Mucosa of descending colon (tissue), 3 donors: ENCODE results near the gene AOAH. TPM values are rescaled to one million over a fixed set of nuclear protein-coding genes. Genes with fewer than 3 reads are reported as not detected.
"Not testable (repeated sequence)": the region's sequence is repeated elsewhere in the genome, so short reads cannot be mapped to it uniquely, and the experiment has no call there.

Experiments
- ATAC-seq: fragments of 200-7000 bp; cut with Tn5 transposase; one replicate; pipeline ENCODE4 v1.9.1; 2020; ENCODE audit warnings: mild to moderate bottlenecking, moderate library complexity
- DNase-seq, 3 donors: peaks; one replicate each; pipeline ENCODE4 v3.0.0-alpha.2; 2020
- H3K36me3 ChIP-seq: fragments of 200-600 bp; one replicate; pipeline ENCODE4 v1.8.0; 2021; ENCODE audit warnings: low read depth, mild to moderate bottlenecking
- H3K4me1 ChIP-seq: fragments of 200-600 bp; one replicate; pipeline ENCODE4 v1.8.0; 2021; ENCODE audit warnings: low read depth, mild to moderate bottlenecking
- H3K4me3 ChIP-seq: fragments of 200-600 bp; one replicate; pipeline ENCODE4 v1.8.0; 2021; ENCODE audit warnings: mild to moderate bottlenecking
- H3K9me3 ChIP-seq: fragments of 200-600 bp; one replicate; pipeline ENCODE4 v1.8.0; 2021; ENCODE audit warnings: mild to moderate bottlenecking
- intact Hi-C, 2 donors: fragments of 100-400 bp; cut with DNase I in 1 of 2; cut with micrococcal nuclease in 1 of 2; formaldehyde crosslinking; loops; one replicate each; pipeline versions ENCODE4 v1.11.0 to v1.11.1; 2022; cut with DNase I, micrococcal nuclease
- total RNA-seq, 3 donors: library from RNA; stranded (reverse); fragmentation: NEBNext Ultra II Directional in 2 of 3; extraction: Animal tissue kit (Norgen Biotek cat#: 25700) in 2 of 3; gene quantifications; one replicate each; pipeline versions ENCODE4 v1.2.1 to v1.2.4, GENCODE V29; 2021 to 2023
- TF ChIP-seq, protein P1 (sequence below): fragments of 200-600 bp; IDR thresholded peaks from one replicate; pipeline ENCODE4 v1.8.0; 2022; ENCODE audit warnings: antibody characterized with exemption, mild to moderate bottlenecking
- donor health status: DM: no; HTN: no; CAD: no; lungs with moderate emphysema.
- donor health status: DM: no; HTN: no; CAD: no.
- donor health status: DM: no; HTN: yes; CAD: no.

Gene AOAH
- total RNA-seq, 3 donors from 2014 or later: 15.7 to 36.1 (median 28.8) TPM

DNA sequence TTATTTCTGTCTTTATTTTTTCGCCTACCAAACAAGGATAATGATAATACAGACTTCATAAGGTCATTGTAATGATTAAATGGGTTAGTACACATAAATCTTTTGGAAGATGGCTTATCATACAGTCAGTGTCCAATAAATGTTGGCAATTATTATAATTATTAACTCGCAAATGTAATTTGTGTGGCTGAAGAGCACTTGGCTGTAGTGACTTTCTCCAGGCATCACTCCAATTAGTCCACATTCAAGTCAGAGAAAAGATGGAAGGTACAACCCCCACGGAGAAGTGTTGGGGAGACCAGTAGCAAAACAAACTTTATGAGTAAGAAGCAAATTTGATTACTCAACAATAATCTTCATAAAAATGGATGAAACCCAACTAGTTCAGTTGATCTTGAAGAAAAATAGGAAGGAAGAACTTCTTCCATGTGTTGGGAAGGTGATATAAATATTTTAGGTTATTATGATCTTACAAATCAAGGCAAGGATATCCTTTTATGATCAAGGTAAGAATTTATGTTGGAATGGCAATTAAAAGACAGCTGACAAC is 5.1 kb downstream of the AOAH start:
- no peaks in the 10 kb centered on the region for H3K4me1 ChIP-seq
- TF ChIP-seq, protein P1, sequence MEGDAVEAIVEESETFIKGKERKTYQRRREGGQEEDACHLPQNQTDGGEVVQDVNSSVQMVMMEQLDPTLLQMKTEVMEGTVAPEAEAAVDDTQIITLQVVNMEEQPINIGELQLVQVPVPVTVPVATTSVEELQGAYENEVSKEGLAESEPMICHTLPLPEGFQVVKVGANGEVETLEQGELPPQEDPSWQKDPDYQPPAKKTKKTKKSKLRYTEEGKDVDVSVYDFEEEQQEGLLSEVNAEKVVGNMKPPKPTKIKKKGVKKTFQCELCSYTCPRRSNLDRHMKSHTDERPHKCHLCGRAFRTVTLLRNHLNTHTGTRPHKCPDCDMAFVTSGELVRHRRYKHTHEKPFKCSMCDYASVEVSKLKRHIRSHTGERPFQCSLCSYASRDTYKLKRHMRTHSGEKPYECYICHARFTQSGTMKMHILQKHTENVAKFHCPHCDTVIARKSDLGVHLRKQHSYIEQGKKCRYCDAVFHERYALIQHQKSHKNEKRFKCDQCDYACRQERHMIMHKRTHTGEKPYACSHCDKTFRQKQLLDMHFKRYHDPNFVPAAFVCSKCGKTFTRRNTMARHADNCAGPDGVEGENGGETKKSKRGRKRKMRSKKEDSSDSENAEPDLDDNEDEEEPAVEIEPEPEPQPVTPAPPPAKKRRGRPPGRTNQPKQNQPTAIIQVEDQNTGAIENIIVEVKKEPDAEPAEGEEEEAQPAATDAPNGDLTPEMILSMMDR: no peak
- no peak for ATAC-seq
- intact Hi-C loops: no loop called here
- no peak overlapping the region for H3K4me3 ChIP-seq
- no peak for DNase-seq
- no peaks in the 10 kb centered on the region for H3K9me3 ChIP-seq
- H3K36me3 ChIP-seq: no peaks in the 10 kb centered on the region

DNA sequence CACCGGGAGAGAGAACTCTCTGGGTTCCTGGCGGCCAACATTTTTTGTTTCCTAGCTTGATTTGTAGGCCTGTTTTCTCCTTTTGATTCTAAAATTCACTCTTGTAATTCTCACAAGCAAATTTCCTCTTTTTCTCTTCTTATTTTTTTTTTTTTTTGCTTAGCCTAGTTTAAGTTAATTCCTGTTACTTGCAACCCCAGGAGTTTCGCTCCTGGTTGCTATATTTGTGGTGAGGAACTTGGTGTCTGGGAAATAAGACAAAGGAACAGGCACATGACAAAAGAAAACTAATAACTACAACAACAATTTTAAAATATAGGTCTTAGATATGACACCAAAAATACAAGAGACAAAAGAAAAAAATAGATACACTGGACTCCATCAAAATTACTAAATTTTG is 6.7 kb downstream of the AOAH start:
- H3K9me3 ChIP-seq: no peaks in the 10 kb centered on the region
- H3K4me3 ChIP-seq: no peak overlapping the region
- intact Hi-C loops: no loop called here
- no peaks in the 10 kb centered on the region for H3K4me1 ChIP-seq
- DNase-seq: no peak
- H3K36me3 ChIP-seq: no peaks in the 10 kb centered on the region
- no peak for ATAC-seq
- TF ChIP-seq, protein P1: no peak

- H3K36me3 ChIP-seq, H3K9me3 ChIP-seq, ATAC-seq, H3K4me1 ChIP-seq, intact Hi-C loops, H3K4me3 ChIP-seq, DNase-seq: not testable (repeated sequence)
These were observed 7.5 kb downstream of the AOAH start for GRCh38 chr7:36716802-36717201.

- Histone ChIP-seq H3K4me3 (no peak overlapping the region), H3K4me1 (peaks cover 5% of the 10 kb centered on the region), H3K9me3 (no peaks in the 10 kb centered on the region), H3K36me3 (no peaks in the 10 kb centered on the region)
- ATAC-seq: no peak
- DNase-seq: no peak
- TF ChIP-seq, protein P1: no peak
- intact Hi-C loops: no loop called here
These were observed 12.3 kb downstream of the AOAH start for GRCh38 chr7:36712015-36712414.

DNA sequence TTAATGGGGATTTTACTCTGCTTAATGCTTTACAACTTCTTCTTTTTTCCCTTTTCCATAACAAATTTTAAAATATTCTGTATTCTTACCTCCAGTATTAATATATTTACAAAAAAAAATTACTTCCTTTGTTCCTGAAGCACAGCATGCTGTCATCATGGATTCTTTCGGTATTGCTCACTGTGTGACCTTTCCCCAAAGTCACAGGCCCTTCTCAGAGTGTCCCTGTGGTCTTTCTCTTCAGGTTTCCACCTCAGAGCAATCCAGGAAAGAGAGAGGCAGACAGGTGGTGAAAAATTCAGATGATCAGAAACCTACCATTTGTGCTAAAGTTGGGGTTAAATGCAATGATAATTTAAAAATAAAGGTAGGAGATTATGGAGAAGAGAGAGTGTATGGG is 13.0 kb downstream of the AOAH start:
- intact Hi-C loops: no loop called here
- no peaks in the 10 kb centered on the region for H3K36me3 ChIP-seq
- H3K4me1 ChIP-seq: peaks cover 5% of the 10 kb centered on the region
- DNase-seq (no peak), ATAC-seq (no peak)
- peaks cover under 1% of the 10 kb centered on the region for H3K9me3 ChIP-seq
- H3K4me3 ChIP-seq: no peak overlapping the region
- TF ChIP-seq, protein P1: no peak

- peaks cover 5% of the 10 kb centered on the region for H3K4me1 ChIP-seq
- H3K9me3 ChIP-seq: peaks cover 4% of the 10 kb centered on the region
- H3K36me3 ChIP-seq: no peaks in the 10 kb centered on the region
- DNase-seq (no peak), ATAC-seq (peak; percentile 44)
- TF ChIP-seq, protein P1: no peak
- no peak overlapping the region for H3K4me3 ChIP-seq
- intact Hi-C loops: no loop called here
These were observed 14.0 kb downstream of the AOAH start for GRCh38 chr7:36710186-36710791.
